GM18520 (cell line): ENCODE data around the gene ZCCHC7.
A peak's percentile ranks its signal among the peaks of the same experiment; 100 is the strongest.

Source experiments
- ATAC-seq: cut with Tn5 transposase; IDR thresholded peaks from one replicate; pipeline ENCODE4 v1.9.1; 2021; ENCODE audit not compliant: unreplicated experiment

ZCCHC7 gene

DNA sequence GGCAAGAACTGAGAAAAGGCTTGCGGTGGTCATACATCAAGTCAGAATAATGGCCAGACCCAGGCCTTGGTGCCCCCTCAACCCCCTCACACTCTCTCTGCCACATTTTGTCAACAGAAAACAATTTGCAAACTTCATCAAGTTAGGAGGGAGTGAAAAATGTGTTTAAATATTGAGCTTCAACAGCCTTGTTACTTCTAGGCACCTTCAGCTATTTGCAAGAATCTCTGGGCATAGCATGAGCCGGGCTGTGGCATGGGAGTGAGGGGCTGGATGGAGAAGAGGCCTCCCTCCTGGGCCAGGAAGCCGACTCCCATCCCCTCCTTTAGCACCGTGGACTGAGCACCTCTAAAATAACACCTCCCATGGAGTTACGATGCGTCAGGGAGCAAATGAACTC, 249.9 kb downstream of the ZCCHC7 start:
- ATAC-seq, result no peak

DNA sequence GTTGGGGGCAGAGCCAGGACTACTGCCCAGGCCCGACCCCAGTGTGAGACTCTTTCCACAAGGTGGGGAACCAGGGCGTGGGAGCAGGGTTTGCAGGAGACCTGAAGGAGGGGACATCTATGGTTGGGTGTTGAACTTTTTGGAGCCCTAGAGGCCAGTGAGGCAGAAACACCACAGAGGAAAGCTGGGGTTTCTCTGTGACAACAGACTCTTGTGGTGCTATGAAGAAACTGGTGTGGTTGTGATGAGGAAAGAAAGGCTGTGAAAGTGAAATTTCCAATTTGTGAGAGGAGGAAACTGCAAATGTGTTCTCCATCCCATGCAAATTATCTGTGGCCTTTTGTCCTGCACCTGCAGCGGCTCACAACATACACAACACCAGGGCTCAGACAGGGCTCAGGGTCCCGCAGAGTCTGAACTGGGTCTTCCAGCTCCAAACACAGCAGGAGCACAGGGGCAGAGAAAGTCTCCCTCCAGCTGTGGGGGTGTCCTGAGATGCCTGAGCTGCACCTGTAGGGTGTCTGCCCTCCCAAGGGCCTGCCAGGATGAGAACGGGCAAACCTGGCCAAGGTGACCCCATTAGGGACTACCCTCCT, 250.7 kb downstream of the ZCCHC7 start:
- ATAC-seq, result peak; percentile 65

- ATAC-seq, result no peak
Observed at GRCh38 chr9:37371565-37372464, 251.4 kb downstream of the ZCCHC7 start.

DNA sequence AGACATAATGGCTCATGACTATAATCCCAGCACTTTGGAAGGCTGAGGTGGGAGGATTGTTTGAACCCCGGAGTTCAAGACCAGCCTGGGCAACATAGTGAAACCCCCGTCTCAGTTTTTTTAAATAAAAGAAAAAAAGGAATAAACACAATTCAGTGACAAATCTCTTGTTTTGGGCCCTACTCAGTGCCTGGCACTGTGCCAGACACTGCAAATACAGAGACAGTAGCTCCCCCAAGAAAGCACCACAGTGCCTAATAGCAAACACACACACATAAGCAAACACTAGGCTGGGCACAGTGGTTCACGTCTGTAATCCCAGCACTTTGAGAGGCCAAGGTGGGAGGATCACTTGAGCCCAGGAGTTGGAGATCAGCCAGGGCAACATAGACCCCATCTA, 252.5 kb downstream of the ZCCHC7 start:
- ATAC-seq, result no peak

- ATAC-seq, result no peak
Observed at GRCh38 chr9:37373621-37374020, 253.2 kb downstream of the ZCCHC7 start.

- no peak for ATAC-seq
Observed at GRCh38 chr9:37374892-37375291, 254.5 kb downstream of the ZCCHC7 start.

DNA sequence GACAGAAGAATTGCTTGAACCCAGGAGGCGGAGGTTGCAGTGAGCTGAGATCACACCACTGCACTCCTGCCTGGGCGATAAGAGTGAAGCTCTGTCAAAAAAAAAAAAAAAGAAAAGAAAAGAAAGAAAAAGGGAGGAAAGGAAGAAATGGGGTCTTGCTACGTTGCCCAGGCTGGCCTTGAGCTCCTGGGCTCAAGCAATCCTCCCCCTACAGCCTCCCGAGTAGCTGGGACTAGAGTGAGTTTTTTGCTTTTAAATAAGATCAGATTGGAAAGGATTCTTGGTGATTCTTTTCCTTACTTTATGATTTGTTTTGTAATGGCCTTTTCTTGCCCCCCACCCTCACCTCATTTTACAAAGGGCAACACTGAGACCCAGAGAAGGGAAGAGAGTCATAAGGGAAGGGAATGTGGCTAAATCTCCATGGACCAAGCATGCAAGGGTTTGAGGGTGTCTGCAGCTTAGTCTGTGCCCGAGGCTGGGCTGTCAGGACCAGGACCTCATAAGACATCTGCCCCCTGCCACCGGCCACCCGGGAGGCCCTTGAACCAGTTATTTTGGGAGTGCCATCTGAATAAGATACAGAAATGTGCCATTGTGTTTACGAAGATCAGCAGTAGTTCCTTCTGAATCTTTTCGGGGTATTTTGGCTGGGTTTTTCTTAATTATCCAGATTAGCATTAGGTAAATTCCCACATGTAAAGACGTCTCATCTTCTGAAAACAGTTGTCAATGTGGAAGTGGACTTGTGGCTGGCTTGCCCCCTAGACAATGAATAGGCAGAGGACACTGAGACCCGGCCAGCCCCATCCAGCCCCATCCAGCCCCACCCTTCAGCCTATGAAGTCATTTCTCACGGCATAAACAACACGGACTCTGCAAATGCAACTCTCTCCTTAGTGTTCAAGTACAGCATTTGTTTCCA, 257.6 kb downstream of the ZCCHC7 start:
- ATAC-seq, result no peak

DNA sequence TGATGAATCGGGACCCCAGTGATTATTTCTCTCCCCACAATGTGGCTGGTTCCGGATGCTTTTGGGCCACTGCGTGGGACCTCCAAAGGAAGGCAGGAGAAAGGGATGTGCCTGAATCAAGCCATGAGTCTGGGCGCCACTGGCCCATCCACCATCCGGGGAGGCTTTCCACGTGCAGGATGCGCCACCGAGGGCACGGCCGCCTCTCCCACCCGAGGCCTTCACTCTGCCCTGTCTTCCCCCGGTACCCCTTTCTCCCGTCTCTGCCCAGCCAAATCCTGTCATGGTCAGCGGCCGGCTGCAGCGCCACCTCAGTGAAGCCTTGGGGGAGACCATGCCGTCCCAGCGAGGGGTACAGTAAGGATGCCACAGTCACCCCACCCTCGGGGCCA, 258.2 kb downstream of the ZCCHC7 start:
- ATAC-seq, result no peak

- ATAC-seq, result no peak
Observed at GRCh38 chr9:37379835-37380234, 259.5 kb downstream of the ZCCHC7 start.

DNA sequence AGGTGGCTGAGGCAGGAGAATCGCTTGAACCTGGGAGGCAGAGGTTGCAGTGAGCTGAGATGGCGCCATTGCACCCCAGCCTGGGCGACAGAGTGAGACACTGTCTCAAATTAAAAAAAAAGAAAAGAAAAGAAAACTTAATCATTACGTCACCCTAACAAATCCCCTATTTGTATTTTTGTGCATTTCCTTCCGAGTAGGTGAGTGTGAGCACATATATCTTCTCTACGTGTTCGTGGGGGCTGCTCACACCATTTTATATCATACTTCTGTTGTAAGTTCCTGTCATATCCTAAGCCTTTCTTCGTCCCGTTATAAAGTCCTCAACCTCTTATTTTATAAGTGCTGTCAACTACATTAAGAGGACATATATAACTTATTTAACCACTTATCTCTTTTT, 260.2 kb downstream of the ZCCHC7 start:
- no peak for ATAC-seq

- ATAC-seq, result no peak
Observed at GRCh38 chr9:37381094-37381741, 260.8 kb downstream of the ZCCHC7 start.

DNA sequence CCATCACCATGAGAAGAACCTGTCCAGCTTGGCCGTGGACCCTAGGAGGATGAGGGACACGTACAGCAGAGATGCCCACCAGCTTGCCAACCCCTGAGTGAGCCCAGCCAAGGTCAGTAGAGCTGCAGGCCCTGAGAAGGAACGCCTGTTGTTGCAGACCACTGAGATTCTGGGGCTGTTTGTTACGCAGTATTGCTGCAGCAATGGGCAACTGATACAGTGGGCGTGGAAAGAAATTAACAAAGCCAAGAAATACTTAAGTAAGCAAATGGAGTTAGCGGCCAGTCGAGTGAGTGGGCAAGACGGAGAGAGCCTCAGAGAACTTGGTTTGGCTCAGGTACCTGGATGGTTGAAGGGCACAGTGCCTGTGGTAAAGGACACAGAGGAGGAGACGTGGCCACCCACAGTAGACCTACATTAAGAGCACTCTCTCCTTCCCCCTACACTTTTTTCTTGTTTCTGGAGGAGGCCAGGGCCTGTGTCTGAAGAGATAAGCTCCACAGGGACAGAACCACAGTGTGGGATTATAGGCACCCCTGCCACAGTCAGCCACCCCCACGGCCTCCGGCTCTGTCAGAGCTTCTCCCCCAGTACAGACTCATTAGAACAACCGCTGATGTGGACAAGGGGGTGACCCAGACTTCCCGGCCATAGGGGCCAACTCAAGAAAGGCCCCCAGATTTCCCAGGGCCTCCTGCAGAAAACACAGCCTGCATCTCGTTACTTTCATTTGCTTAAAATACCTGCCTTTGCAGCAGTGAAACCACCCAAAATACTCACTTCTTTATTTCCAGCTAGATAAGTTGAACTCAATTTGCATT, 262.0 kb downstream of the ZCCHC7 start:
- ATAC-seq, result no peak

GRCh38 chr9:37382982-37383357, 262.6 kb downstream of the ZCCHC7 start:
- ATAC-seq, result no peak

DNA sequence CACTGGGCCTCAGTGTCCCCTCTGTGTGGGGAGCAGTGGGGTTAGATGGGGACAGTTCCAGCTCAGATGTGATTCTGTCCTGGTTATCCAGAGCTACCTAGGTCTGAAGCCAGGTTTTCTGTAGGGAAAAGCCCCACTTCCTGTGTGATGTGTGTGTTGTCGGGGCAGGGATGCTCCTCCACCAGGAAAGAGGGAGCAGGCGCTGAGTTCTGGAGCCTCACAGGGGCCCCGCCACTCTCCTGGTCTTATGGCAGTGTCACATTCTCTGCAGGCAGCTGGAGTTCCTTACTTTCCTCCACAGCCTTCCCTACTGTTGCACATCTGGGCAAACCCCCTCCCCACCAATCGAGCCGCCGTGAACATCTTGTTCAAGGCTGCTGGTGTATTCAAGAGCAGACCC, 263.0 kb downstream of the ZCCHC7 start:
- ATAC-seq, result no peak

- no peak for ATAC-seq
Observed at GRCh38 chr9:37383876-37384746, 263.7 kb downstream of the ZCCHC7 start.

- ATAC-seq, result no peak
Observed at GRCh38 chr9:37385286-37385685, 264.9 kb downstream of the ZCCHC7 start.

- ATAC-seq, result no peak
Observed at GRCh38 chr9:37386988-37387387, 266.6 kb downstream of the ZCCHC7 start.

GRCh38 chr9:37390759-37391158, 270.4 kb downstream of the ZCCHC7 start:
- ATAC-seq, result peak; percentile 83

DNA sequence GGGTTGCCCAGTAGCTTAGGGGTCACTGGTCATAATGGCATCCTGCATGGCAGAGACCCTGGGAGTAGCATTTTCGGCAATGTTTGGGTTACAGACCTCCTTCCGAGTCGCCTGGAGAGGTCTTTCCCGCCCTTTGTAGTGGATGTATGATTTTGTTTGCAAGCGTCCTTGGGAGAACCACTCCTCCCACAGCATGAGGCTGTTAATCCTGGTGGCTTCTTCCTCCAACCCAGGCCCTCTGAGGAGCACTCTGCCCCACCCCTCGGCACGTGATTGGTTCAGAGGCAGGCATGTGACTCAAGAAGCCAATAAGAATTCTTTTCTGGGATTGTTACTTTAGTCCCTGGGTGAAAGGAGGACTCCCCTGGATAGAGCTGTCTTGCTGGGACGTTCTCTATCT, 271.9 kb downstream of the ZCCHC7 start:
- no peak for ATAC-seq
